Neural progenitor cell (in vitro differentiated cells): ENCODE data around the gene PLEK. TPM values are rescaled to one million over a fixed set of nuclear protein-coding genes. Genes with fewer than 3 reads are reported as not detected.

Experiments
- DNase-seq: peaks from one replicate; pipeline ENCODE4 v3.0.0-alpha.2; 2016; ENCODE audit warnings: low spot score
- H2AFZ ChIP-seq: fragments of 200-600 bp; sonication (generic); replicated peaks from 2 replicates; pipeline ENCODE4 v1.6.1; 2016; ENCODE audit warnings: antibody characterized with exemption
- H3F3A ChIP-seq: fragments of 200-600 bp; sonication (generic); 2 replicates; pipeline ENCODE4 v1.6.1; 2016; ENCODE audit warnings: antibody characterized with exemption, low read depth
- H3K27ac ChIP-seq: fragments of 200-600 bp; sonication (generic); 2 replicates; pipeline ENCODE4 v1.5.1; 2016; ENCODE audit warnings: mild to moderate bottlenecking
- H3K27me3 ChIP-seq: fragments of 200-600 bp; sonication (generic); 2 replicates; pipeline ENCODE4 v1.6.1; 2016; ENCODE audit warnings: mild to moderate bottlenecking, moderate library complexity
- H3K36me3 ChIP-seq: fragments of 200-600 bp; sonication (generic); 2 replicates; pipeline ENCODE4 v1.5.1; 2016
- H3K4me1 ChIP-seq: fragments of 200-600 bp; sonication (generic); 2 replicates; pipeline ENCODE4 v1.6.1; 2016; ENCODE audit warnings: mixed run types
- H3K4me2 ChIP-seq: fragments of 200-600 bp; sonication (generic); 2 replicates; pipeline ENCODE4 v1.6.1; 2016
- H3K4me3 ChIP-seq: fragments of 200-600 bp; sonication (generic); 2 replicates; pipeline ENCODE4 v1.5.1; 2016
- H3K79me2 ChIP-seq: fragments of 200-600 bp; sonication (generic); 2 replicates; pipeline ENCODE4 v1.6.1; 2016; ENCODE audit warnings: low read depth
- H3K9ac ChIP-seq: fragments of 200-600 bp; sonication (generic); 2 replicates; pipeline ENCODE4 v1.6.1; 2016
- H3K9me3 ChIP-seq: fragments of 200-600 bp; sonication (generic); 2 replicates; pipeline ENCODE4 v1.5.1; 2016; ENCODE audit warnings: low read depth
- H4K20me1 ChIP-seq: fragments of 200-600 bp; sonication (generic); 2 replicates; pipeline ENCODE4 v1.6.1; 2016; ENCODE audit warnings: low read depth
- H3K27ac Mint-ChIP-seq: 3 replicates; pipeline ENCODE4 v1.8.0; 2021; ENCODE audit warnings: mixed read lengths
- H3K27me3 Mint-ChIP-seq: 2 replicates; pipeline ENCODE4 v1.8.0; 2022; ENCODE audit warnings: low read depth, mild to moderate bottlenecking, inconsistent platforms, moderate library complexity, mixed read lengths; ENCODE audit not compliant: insufficient read depth
- H3K36me3 Mint-ChIP-seq: 3 replicates; pipeline ENCODE4 v1.8.0; 2021; ENCODE audit warnings: mixed read lengths
- H3K4me1 Mint-ChIP-seq: 3 replicates; pipeline ENCODE4 v1.8.0; 2021; ENCODE audit warnings: mixed read lengths
- H3K4me3 Mint-ChIP-seq: 3 replicates; pipeline ENCODE4 v1.8.0; 2021; ENCODE audit warnings: mild to moderate bottlenecking, moderate library complexity, mixed read lengths
- H3K9me3 Mint-ChIP-seq: 3 replicates; pipeline ENCODE4 v1.8.0; 2020; ENCODE audit warnings: mixed read lengths
- CTCF ChIP-seq: fragments of 200-600 bp; sonication (generic); IDR thresholded peaks from 2 replicates; pipeline ENCODE4 v1.5.1; 2017; ENCODE audit warnings: antibody characterized with exemption, mild to moderate bottlenecking
- EZH2 ChIP-seq: fragments of 200-600 bp; sonication (generic); IDR thresholded peaks from 2 replicates; pipeline ENCODE4 v1.6.1; 2017; ENCODE audit warnings: antibody characterized with exemption, mild to moderate bottlenecking, moderate library complexity
- EZH2phosphoT487 ChIP-seq: fragments of 200-600 bp; sonication (generic); IDR thresholded peaks from 2 replicates; pipeline ENCODE4 v1.6.1; 2017; ENCODE audit warnings: antibody characterized with exemption
- total RNA-seq: library from RNA; depleted of rRNA; stranded (reverse); fragments of >200 nt; gene quantifications from 2 replicates; pipeline ENCODE4 v1.2.3, GENCODE V29; 2015; ENCODE audit warnings: low replicate concordance

PLEK gene
- total RNA-seq, 1 donor from 2014 or later: not detected

DNA sequence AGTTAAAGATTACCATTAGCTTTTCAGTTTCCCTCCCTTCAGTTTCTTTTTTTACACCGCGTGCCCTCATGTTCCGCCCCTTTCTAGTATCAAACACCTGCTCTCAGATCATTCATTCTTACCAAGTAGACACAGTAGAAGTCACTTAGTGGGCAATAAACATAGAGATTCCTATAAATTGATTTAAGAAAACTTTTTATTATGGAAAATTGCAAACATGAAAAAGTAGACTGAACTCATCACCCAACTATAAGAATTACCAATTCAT, 24.1 kb upstream of the PLEK start:
- H3K27me3 Mint-ChIP-seq: peaks cover 3% of the 10 kb centered on the region
- no peaks in the 10 kb centered on the region for H4K20me1 ChIP-seq
- no peak for DNase-seq
- no peaks in the 10 kb centered on the region for H3K27me3 ChIP-seq
- H3K9me3 Mint-ChIP-seq: no peaks in the 10 kb centered on the region
- no peaks in the 10 kb centered on the region for H3F3A ChIP-seq
- H3K36me3 Mint-ChIP-seq: no peaks in the 10 kb centered on the region
- H3K4me3 Mint-ChIP-seq: no peak overlapping the region
- H3K9me3 ChIP-seq: no peaks in the 10 kb centered on the region
- H3K4me3 ChIP-seq: no peak overlapping the region
- H3K4me2 ChIP-seq: no peak overlapping the region
- H3K36me3 ChIP-seq: no peaks in the 10 kb centered on the region
- no peak overlapping the region for H2AFZ ChIP-seq
- H3K4me1 Mint-ChIP-seq: peaks cover 12% of the 10 kb centered on the region
- TF ChIP-seq EZH2phosphoT487: no peak
- no peaks in the 10 kb centered on the region for H3K4me1 ChIP-seq
- no peak overlapping the region for H3K27ac Mint-ChIP-seq
- H3K79me2 ChIP-seq: no peaks in the 10 kb centered on the region
- H3K27ac ChIP-seq: no peak overlapping the region
- no peak overlapping the region for H3K9ac ChIP-seq

- Histone ChIP-seq H3K4me3 (no peak overlapping the region), H3K79me2 (no peaks in the 10 kb centered on the region)
- H3K27me3 Mint-ChIP-seq: peaks cover 3% of the 10 kb centered on the region
Observed at GRCh38 chr2:68341583-68341982, 23.5 kb upstream of the PLEK start.

GRCh38 chr2:68342470-68342869, 22.6 kb upstream of the PLEK start:
- Histone ChIP-seq H3K9me3 (no peaks in the 10 kb centered on the region), H3F3A (no peaks in the 10 kb centered on the region), H3K9ac (no peak overlapping the region), H2AFZ (no peak overlapping the region), H3K36me3 (no peaks in the 10 kb centered on the region), H3K4me2 (no peak overlapping the region), H3K27me3 (no peaks in the 10 kb centered on the region), H3K79me2 (no peaks in the 10 kb centered on the region), H3K27ac (no peak overlapping the region), H3K4me3 (no peak overlapping the region), H3K4me1 (no peaks in the 10 kb centered on the region), H4K20me1 (no peaks in the 10 kb centered on the region)
- no peak for DNase-seq
- no peaks in the 10 kb centered on the region for H3K9me3 Mint-ChIP-seq
- peaks cover 3% of the 10 kb centered on the region for H3K27me3 Mint-ChIP-seq
- no peak overlapping the region for H3K4me3 Mint-ChIP-seq
- H3K36me3 Mint-ChIP-seq: no peaks in the 10 kb centered on the region
- no peak overlapping the region for H3K27ac Mint-ChIP-seq
- peaks cover 12% of the 10 kb centered on the region for H3K4me1 Mint-ChIP-seq
- no peak for TF ChIP-seq EZH2
- no peak for TF ChIP-seq CTCF
- TF ChIP-seq EZH2phosphoT487: no peak

More at GRCh38 chr2:68341583-68341982, 23.5 kb upstream of the PLEK start:
- Histone ChIP-seq H3K36me3 (no peaks in the 10 kb centered on the region), H3K4me2 (no peak overlapping the region), H3K9me3 (no peaks in the 10 kb centered on the region), H4K20me1 (no peaks in the 10 kb centered on the region), H3K27ac (no peak overlapping the region), H3K27me3 (no peaks in the 10 kb centered on the region), H3F3A (no peaks in the 10 kb centered on the region), H3K9ac (no peak overlapping the region), H2AFZ (no peak overlapping the region), H3K4me1 (no peaks in the 10 kb centered on the region)
- H3K27ac Mint-ChIP-seq: peak overlapping the region; percentile 65
- H3K4me1 Mint-ChIP-seq: peaks cover 12% of the 10 kb centered on the region
- DNase-seq: no peak
- no peaks in the 10 kb centered on the region for H3K36me3 Mint-ChIP-seq
- no peaks in the 10 kb centered on the region for H3K9me3 Mint-ChIP-seq
- no peak for TF ChIP-seq CTCF
- no peak for TF ChIP-seq EZH2
- TF ChIP-seq EZH2phosphoT487: no peak
- no peak overlapping the region for H3K4me3 Mint-ChIP-seq

GRCh38 chr2:68344031-68344430, 21.1 kb upstream of the PLEK start:
- Mint-ChIP-seq H3K9me3 (no peaks in the 10 kb centered on the region), H3K27me3 (peaks cover 3% of the 10 kb centered on the region), H3K36me3 (no peaks in the 10 kb centered on the region), H3K4me1 (peaks cover 12% of the 10 kb centered on the region), H3K4me3 (no peak overlapping the region), H3K27ac (no peak overlapping the region)
- H3K9ac ChIP-seq: no peak overlapping the region
- no peaks in the 10 kb centered on the region for H4K20me1 ChIP-seq
- no peaks in the 10 kb centered on the region for H3K9me3 ChIP-seq
- H3K27me3 ChIP-seq: no peaks in the 10 kb centered on the region
- H3K27ac ChIP-seq: no peak overlapping the region
- H3K79me2 ChIP-seq: no peaks in the 10 kb centered on the region
- no peak overlapping the region for H3K4me3 ChIP-seq
- no peaks in the 10 kb centered on the region for H3K4me1 ChIP-seq
- H2AFZ ChIP-seq: no peak overlapping the region
- H3F3A ChIP-seq: no peaks in the 10 kb centered on the region
- no peak for TF ChIP-seq EZH2phosphoT487
- DNase-seq: no peak
- H3K36me3 ChIP-seq: no peaks in the 10 kb centered on the region
- H3K4me2 ChIP-seq: no peak overlapping the region
